GM10266 (cell line): ENCODE data around the gene HOXA13.

Source experiments
- DNase-seq: peaks from one replicate; pipeline ENCODE4 v3.0.0; 2012; ENCODE audit errors: extremely low spot score
- TF ChIP-seq, protein P1 (sequence below): IDR thresholded peaks from 2 replicates; pipeline ENCODE4 v1.5.1; 2012; ENCODE audit warnings: mild to moderate bottlenecking, low read depth; ENCODE audit not compliant: control insufficient read depth, insufficient read depth; ENCODE audit errors: missing control alignments

The HOXA13 gene

DNA sequence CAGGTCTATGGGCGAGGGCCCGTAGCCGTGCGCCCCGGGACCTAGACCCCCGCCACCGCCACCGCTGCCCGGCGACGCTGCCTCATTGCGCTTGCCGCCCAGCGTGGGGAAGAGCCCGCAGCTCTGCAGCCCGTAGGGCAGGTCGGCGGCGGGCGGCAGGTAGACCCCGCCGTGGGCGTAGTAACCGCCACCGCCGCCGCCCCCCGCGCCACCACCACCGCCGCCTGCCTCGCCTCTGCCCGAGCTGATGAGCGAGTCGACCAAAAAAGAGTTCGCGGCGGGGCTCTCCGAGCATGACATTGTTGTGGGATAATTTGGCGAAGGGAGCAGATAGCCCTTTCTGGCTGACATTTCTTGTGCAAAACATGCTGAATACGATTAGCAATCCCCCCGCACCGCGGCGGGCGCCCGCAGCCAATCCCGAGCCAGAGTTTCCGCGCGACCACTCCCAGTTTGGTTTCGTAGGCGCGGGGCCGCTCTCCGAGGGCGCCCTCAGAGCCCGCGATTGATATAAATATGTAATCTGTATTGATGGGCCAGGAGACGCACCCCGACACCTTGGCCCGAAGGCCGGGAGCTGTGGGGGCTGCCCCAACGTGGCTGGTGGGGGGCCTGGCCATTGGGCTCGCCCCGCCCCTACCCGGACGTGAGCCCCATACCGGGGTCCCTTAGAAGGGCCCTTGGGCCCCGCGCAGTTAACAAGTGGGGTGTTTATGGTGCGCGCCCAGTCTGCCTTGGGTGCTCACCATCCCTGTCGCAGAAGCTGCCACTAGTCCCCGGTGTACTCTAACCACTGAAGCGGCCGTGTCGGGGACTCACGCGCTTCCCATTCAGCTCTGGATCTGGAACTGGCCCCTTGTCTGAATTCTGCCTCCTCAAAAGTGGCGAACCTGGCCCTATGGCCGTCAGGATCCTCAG, 25.7 kb downstream of the HOXA13 start, which contains the start of gene HOXA10:
Gene HOXA10 (minus strand): TSS at position 365 of the 918 bp plus-strand sequence. CDS start 14 bp downstream, at position 351.
- no peak for DNase-seq
- TF ChIP-seq, protein P1, sequence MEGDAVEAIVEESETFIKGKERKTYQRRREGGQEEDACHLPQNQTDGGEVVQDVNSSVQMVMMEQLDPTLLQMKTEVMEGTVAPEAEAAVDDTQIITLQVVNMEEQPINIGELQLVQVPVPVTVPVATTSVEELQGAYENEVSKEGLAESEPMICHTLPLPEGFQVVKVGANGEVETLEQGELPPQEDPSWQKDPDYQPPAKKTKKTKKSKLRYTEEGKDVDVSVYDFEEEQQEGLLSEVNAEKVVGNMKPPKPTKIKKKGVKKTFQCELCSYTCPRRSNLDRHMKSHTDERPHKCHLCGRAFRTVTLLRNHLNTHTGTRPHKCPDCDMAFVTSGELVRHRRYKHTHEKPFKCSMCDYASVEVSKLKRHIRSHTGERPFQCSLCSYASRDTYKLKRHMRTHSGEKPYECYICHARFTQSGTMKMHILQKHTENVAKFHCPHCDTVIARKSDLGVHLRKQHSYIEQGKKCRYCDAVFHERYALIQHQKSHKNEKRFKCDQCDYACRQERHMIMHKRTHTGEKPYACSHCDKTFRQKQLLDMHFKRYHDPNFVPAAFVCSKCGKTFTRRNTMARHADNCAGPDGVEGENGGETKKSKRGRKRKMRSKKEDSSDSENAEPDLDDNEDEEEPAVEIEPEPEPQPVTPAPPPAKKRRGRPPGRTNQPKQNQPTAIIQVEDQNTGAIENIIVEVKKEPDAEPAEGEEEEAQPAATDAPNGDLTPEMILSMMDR, result no peak

DNA sequence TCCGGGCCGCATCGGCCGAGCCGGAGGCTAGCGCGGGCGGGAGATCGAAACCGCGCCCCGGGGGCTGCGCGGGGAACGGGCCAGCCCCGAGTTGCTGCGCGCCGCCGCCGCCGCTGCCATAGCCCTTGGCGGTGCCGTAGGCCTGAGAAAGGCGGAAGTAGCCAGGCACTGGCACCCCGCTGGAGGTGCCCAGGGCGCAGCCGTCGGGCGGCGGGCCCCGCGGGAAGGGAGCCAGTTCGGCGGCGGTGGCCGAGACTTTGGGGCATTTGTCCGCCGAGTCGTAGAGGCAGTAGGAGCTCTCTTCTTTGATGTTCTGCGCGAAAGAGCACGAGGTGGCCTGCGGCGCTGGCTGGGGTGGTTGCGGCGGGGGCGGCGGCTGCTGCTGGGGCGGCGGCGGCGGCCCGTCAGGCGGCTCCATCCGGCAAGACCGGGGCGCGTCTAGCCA, 26.4 kb downstream of the HOXA13 start:
- TF ChIP-seq, protein P1, result no peak
- DNase-seq, result no peak

DNA sequence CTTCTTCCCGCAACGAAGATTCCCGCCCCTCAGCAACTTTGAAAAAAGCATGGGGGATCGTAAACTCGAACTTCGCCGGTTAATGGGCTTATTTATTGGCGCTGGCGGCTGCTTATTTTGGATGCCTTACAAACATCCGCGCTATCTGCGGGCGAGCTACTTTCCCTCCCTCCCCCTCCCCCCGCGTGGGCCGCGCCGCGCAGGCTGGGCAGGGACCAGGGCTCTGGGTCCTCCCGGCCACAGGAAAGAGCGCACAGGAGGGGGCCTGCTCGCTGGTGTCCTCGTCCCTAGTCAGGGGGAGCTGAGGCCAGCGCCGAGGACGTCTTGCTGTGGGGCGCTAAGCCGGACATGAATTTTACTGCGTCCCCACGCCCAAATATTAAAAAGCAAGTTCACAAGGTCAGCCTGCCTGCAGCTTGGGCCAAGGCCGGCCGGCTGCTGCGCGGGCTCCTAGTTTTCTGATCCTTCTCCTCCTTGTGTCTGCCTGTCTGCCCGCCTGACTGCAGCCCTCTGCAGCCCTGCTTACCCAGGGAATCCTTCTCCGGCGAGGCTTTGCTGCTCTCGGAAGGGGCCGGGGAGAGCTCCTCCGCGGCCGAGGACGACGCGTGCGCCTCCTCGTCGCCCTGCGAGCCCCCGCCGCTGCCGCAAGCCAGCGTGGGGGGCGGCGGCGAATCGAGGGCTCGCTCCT, 26.9 kb downstream of the HOXA13 start:
- no peak for DNase-seq
- TF ChIP-seq, protein P1, result no peak

DNA sequence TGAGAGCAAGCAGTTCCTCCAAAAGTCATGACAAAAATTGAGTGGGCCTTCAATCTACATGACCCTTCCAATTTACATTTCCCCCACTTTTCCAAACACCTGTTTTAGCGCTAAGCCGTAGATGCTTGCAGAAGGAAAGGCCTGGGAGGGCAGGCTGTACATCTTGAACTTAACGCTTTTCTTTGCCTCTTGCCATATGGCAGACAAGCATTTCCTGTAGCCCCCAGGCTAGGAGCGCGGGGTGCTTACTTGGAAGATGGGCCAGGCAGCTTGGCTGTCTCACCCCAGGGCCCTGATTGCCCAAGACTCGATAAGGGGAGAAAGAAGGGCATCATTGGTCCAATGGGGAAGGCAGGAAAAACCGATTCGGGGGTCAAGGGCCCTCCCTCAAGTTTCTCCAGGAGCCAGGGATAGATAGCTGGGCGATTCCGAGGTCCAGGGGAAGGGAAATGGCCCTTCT, 27.5 kb downstream of the HOXA13 start:
- DNase-seq, result no peak
- TF ChIP-seq, protein P1, result no peak

DNA sequence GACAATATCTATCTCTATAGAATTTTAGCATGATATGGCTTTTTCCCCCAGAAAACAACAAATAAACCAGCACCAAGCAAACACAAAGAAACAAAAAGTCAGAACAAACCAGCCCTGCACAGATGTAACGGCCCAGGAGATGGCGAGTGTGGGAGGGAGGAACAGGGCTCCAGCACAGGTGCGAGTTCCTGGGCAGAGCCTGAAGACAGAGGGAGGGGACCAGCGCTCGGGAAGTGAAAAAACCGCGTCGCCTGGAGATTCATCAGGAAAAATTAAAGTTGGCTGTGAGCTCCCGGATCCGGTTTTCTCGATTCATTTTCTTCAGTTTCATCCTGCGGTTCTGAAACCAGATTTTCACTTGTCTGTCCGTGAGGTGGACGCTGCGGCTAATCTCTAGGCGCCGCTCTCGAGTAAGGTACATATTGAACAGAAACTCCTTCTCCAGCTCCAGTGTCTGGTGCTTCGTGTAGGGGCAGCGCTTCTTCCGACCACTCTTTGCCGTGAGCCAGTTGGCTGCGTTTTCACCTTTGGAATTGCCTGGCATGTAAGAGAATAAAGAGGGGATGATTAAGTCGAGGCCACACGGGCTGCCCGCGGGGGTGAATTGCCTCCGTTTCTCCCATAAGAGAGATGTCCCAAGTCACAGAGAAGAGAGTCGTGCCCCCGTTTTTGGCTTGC, 28.1 kb downstream of the HOXA13 start:
- no peak for DNase-seq
- TF ChIP-seq, protein P1, result no peak

DNA sequence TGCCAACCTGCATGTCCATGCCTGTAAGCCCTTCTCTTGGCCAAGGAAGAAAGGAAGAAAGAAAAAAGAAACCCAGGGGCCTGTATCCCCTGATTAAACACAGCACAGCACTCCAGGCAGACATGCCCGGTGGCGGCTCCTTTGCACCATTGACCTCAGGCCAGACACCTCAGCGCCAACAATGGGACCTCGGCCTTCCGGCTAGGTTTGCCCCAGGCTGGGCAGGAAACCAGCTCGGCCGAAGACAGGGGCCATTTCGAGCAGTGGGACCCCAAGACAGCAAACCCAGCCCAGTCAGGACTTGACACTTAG, 28.6 kb downstream of the HOXA13 start:
- no peak for DNase-seq
- TF ChIP-seq, protein P1, result no peak
